MM.1S (cell line): ENCODE results near the gene CTRB1.

Experiments
- CTCF ChIP-seq: fragments of 300-600 bp; sonication (generic); IDR thresholded peaks from 2 replicates; pipeline ENCODE4 v1.5.1; 2016; ENCODE audit warnings: antibody characterized with exemption, low read length, mixed read lengths
- EZH2 ChIP-seq: fragments of 300-600 bp; sonication (generic); optimal IDR thresholded peaks from 2 replicates; pipeline ENCODE3; 2017; ENCODE audit warnings: low read depth, mild to moderate bottlenecking, antibody characterized with exemption, low read length, mixed read lengths

GRCh38 chr16:75238132-75238852, 19.5 kb downstream of the CTRB1 start:
- TF ChIP-seq EZH2 (no peak), CTCF (no peak)
